GM23338 (cell line): ENCODE measurements around the gene PHF13. TPM values are rescaled to one million over a fixed set of nuclear protein-coding genes. Genes with fewer than 3 reads are reported as not detected.

ENCODE experiments used
- CREB1 ChIP-seq: fragments of 250-450 bp; sonication (Bioruptor Pico); IDR thresholded peaks from 2 replicates; pipeline ENCODE4 v1.5.0; 2020; ENCODE audit warnings: low read depth, mild to moderate bottlenecking, moderate library complexity
- EZH2 ChIP-seq: fragments of 200-600 bp; sonication (generic); IDR thresholded peaks from one replicate; pipeline ENCODE4 v1.8.0; 2017; ENCODE audit warnings: antibody characterized with exemption, mild to moderate bottlenecking, low read depth; ENCODE audit not compliant: unreplicated experiment
- EZH2phosphoT487 ChIP-seq: fragments of 200-600 bp; sonication (generic); IDR thresholded peaks from one replicate; pipeline ENCODE4 v1.8.1; 2018; ENCODE audit warnings: antibody characterized with exemption; ENCODE audit not compliant: unreplicated experiment
- JUNB ChIP-seq: IDR thresholded peaks from one replicate; pipeline ENCODE4 v1.6.1; 2016; ENCODE audit warnings: antibody characterized with exemption; ENCODE audit not compliant: unreplicated experiment
- NANOG ChIP-seq: IDR thresholded peaks from 2 replicates; pipeline ENCODE4 v1.6.1; 2016; ENCODE audit warnings: antibody characterized with exemption, borderline replicate concordance
- POLR2AphosphoS5 ChIP-seq: IDR thresholded peaks from 2 replicates; pipeline ENCODE4 v1.6.1; 2016; ENCODE audit warnings: antibody characterized with exemption, low read depth
- STAT1 ChIP-seq: IDR thresholded peaks from one replicate; pipeline ENCODE4 v1.6.1; 2016; ENCODE audit warnings: antibody characterized with exemption; ENCODE audit not compliant: unreplicated experiment
- ZNF114 ChIP-seq: fragments of 250-450 bp; sonication (Bioruptor Pico); IDR thresholded peaks from 2 replicates; pipeline ENCODE4 v1.5.0; 2020; ENCODE audit warnings: mild to moderate bottlenecking, moderate library complexity
- ZNF331 ChIP-seq: fragments of 250-450 bp; sonication (Bioruptor Pico); IDR thresholded peaks from 2 replicates; pipeline ENCODE4 v1.5.0; 2020; ENCODE audit warnings: low read depth, mild to moderate bottlenecking, moderate library complexity
- polyA plus RNA-seq: library from polyadenylated mRNA; unstranded; fragments of >200 nt; fragmentation: Nextera tagmentation; extraction: Ambion mirVana; gene quantifications from 2 replicates; pipeline ENCODE4 v1.2.1, GENCODE V29; 2016
- total RNA-seq: library from RNA; depleted of rRNA; stranded (reverse); fragments of >200 nt; shearing (Covaris generic); gene quantifications from 2 replicates; pipeline ENCODE4 v1.2.3, GENCODE V29; 2014
- TF ChIP-seq, protein P1 (sequence below): fragments of 250-450 bp; sonication (Bioruptor Pico); IDR thresholded peaks from 2 replicates; pipeline ENCODE4 v1.5.0; 2020; ENCODE audit warnings: mild to moderate bottlenecking, moderate library complexity
- TF ChIP-seq, protein P2 (sequence below): IDR thresholded peaks from 2 replicates; pipeline ENCODE4 v1.6.1; 2016; ENCODE audit warnings: antibody characterized with exemption
- TF ChIP-seq, protein P3 (sequence below): IDR thresholded peaks from one replicate; pipeline ENCODE4 v1.6.1; 2018; ENCODE audit warnings: antibody characterized with exemption; ENCODE audit not compliant: unreplicated experiment

The PHF13 gene
- total and polyA plus RNA-seq, 2 experiments from 2014 or later: 12.1 to 33.2 TPM

DNA sequence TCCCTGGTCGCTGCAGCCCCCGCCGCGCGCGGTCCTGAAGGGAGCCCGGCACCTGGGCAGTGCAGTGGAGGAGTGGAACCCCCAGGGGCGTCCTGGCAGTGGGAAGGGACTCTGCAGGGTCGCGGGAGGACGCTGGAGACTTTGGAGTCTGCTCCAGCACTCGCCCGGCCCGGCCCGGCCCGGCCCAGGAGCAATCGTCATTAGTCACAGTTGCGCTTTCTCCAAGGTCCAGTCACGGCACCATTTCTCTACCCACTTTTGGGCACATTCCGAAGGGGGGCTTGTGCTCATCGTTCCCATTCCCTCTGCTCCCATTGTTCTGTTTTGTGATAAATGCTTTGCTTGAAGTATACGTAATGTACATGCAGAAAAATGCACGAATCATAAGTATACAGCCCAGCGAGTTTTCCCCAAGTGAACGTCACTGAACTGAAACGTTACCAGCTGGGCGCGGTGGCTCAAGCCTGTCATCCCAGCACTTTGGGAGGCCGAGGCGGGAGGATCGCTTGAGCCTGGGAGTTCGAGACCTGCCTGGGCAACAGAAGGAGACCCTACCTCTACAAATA is 12.1 kb downstream of the PHF13 start (continued):
- TF ChIP-seq, protein P1, sequence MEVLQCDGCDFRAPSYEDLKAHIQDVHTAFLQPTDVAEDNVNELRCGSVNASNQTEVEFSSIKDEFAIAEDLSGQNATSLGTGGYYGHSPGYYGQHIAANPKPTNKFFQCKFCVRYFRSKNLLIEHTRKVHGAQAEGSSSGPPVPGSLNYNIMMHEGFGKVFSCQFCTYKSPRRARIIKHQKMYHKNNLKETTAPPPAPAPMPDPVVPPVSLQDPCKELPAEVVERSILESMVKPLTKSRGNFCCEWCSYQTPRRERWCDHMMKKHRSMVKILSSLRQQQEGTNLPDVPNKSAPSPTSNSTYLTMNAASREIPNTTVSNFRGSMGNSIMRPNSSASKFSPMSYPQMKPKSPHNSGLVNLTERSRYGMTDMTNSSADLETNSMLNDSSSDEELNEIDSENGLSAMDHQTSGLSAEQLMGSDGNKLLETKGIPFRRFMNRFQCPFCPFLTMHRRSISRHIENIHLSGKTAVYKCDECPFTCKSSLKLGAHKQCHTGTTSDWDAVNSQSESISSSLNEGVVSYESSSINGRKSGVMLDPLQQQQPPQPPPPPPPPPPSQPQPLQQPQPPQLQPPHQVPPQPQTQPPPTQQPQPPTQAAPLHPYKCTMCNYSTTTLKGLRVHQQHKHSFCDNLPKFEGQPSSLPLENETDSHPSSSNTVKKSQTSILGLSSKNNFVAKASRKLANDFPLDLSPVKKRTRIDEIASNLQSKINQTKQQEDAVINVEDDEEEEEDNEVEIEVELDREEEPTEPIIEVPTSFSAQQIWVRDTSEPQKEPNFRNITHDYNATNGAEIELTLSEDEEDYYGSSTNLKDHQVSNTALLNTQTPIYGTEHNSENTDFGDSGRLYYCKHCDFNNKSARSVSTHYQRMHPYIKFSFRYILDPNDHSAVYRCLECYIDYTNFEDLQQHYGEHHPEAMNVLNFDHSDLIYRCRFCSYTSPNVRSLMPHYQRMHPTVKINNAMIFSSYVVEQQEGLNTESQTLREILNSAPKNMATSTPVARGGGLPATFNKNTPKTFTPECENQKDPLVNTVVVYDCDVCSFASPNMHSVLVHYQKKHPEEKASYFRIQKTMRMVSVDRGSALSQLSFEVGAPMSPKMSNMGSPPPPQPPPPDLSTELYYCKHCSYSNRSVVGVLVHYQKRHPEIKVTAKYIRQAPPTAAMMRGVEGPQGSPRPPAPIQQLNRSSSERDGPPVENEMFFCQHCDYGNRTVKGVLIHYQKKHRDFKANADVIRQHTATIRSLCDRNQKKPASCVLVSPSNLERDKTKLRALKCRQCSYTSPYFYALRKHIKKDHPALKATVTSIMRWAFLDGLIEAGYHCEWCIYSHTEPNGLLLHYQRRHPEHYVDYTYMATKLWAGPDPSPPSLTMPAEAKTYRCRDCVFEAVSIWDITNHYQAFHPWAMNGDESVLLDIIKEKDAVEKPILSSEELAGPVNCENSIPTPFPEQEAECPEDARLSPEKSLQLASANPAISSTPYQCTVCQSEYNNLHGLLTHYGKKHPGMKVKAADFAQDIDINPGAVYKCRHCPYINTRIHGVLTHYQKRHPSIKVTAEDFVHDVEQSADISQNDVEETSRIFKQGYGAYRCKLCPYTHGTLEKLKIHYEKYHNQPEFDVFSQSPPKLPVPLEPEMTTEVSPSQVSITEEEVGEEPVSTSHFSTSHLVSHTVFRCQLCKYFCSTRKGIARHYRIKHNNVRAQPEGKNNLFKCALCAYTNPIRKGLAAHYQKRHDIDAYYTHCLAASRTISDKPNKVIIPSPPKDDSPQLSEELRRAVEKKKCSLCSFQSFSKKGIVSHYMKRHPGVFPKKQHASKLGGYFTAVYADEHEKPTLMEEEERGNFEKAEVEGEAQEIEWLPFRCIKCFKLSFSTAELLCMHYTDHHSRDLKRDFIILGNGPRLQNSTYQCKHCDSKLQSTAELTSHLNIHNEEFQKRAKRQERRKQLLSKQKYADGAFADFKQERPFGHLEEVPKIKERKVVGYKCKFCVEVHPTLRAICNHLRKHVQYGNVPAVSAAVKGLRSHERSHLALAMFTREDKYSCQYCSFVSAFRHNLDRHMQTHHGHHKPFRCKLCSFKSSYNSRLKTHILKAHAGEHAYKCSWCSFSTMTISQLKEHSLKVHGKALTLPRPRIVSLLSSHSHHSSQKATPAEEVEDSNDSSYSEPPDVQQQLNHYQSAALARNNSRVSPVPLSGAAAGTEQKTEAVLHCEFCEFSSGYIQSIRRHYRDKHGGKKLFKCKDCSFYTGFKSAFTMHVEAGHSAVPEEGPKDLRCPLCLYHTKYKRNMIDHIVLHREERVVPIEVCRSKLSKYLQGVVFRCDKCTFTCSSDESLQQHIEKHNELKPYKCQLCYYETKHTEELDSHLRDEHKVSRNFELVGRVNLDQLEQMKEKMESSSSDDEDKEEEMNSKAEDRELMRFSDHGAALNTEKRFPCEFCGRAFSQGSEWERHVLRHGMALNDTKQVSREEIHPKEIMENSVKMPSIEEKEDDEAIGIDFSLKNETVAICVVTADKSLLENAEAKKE: no peak
- TF ChIP-seq NANOG: no peak
- TF ChIP-seq EZH2: no peak
- TF ChIP-seq CREB1 (CRISPR knock-in tag): no peak
- TF ChIP-seq POLR2AphosphoS5: no peak
- TF ChIP-seq JUNB: no peak
- no peak for TF ChIP-seq EZH2phosphoT487
- TF ChIP-seq, protein P2, sequence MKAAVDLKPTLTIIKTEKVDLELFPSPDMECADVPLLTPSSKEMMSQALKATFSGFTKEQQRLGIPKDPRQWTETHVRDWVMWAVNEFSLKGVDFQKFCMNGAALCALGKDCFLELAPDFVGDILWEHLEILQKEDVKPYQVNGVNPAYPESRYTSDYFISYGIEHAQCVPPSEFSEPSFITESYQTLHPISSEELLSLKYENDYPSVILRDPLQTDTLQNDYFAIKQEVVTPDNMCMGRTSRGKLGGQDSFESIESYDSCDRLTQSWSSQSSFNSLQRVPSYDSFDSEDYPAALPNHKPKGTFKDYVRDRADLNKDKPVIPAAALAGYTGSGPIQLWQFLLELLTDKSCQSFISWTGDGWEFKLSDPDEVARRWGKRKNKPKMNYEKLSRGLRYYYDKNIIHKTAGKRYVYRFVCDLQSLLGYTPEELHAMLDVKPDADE: no peak
- TF ChIP-seq, protein P3, sequence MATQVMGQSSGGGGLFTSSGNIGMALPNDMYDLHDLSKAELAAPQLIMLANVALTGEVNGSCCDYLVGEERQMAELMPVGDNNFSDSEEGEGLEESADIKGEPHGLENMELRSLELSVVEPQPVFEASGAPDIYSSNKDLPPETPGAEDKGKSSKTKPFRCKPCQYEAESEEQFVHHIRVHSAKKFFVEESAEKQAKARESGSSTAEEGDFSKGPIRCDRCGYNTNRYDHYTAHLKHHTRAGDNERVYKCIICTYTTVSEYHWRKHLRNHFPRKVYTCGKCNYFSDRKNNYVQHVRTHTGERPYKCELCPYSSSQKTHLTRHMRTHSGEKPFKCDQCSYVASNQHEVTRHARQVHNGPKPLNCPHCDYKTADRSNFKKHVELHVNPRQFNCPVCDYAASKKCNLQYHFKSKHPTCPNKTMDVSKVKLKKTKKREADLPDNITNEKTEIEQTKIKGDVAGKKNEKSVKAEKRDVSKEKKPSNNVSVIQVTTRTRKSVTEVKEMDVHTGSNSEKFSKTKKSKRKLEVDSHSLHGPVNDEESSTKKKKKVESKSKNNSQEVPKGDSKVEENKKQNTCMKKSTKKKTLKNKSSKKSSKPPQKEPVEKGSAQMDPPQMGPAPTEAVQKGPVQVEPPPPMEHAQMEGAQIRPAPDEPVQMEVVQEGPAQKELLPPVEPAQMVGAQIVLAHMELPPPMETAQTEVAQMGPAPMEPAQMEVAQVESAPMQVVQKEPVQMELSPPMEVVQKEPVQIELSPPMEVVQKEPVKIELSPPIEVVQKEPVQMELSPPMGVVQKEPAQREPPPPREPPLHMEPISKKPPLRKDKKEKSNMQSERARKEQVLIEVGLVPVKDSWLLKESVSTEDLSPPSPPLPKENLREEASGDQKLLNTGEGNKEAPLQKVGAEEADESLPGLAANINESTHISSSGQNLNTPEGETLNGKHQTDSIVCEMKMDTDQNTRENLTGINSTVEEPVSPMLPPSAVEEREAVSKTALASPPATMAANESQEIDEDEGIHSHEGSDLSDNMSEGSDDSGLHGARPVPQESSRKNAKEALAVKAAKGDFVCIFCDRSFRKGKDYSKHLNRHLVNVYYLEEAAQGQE: no peak
- TF ChIP-seq ZNF331 (CRISPR knock-in tag): no peak
- no peak for TF ChIP-seq ZNF114 (CRISPR knock-in tag)
- no peak for TF ChIP-seq STAT1
